ENCODE results near the gene MSL2.
"Not testable (repeated sequence)": the region's sequence is repeated elsewhere in the genome, so short reads cannot be mapped to it uniquely, and the experiment has no call there.

Gene MSL2

GRCh38 chr3:136192831-136193230 is 3.3 kb downstream of the MSL2 start:
- TF ChIP-seq CTCF (IDR thresholded peaks at IDR 0.05; ENCODE audit: control insufficient read depth, insufficient read depth, low read depth, low read length, missing control alignments), result no peak
- peak overlapping the region; percentile 75 for H3K4me3 ChIP-seq (ENCODE audit: control insufficient read depth, low read depth, low read length)
- no peak for DNase-seq (ENCODE audit: low read depth)

DNA sequence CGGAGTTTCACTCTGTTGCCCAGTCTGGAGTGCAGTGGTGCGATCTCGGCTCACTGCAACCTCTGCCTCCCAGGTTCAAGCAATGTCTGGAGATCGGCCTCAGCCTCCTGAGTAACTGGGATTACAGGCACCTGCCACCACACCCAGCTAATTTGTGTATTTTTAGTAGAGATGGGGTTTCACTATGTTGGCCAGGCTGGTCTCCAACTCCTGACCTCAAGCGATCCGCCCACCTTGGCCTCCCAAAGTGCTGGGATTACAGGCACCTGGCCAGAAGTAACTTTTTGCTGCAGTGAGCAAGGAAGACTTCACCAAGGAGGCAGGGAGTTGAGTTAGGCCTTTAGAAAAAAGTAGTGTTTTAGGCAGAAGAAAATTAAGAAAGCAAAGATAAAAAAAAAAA is 3.9 kb downstream of the MSL2 start:
- peak overlapping the region; percentile 75 for H3K4me3 ChIP-seq (ENCODE audit: control insufficient read depth, low read depth, low read length)
- not testable (repeated sequence) for DNase-seq (ENCODE audit: low read depth)

- no peak for TF ChIP-seq CTCF (IDR thresholded peaks at IDR 0.05; ENCODE audit: control insufficient read depth, insufficient read depth, low read depth, low read length, missing control alignments)
- DNase-seq (ENCODE audit: low read depth), result no peak
- H3K4me3 ChIP-seq (ENCODE audit: control insufficient read depth, low read depth, low read length), result no peak overlapping the region
These were observed 6.1 kb downstream of the MSL2 start for GRCh38 chr3:136189859-136190617.

- no peak for TF ChIP-seq CTCF (IDR thresholded peaks at IDR 0.05; ENCODE audit: control insufficient read depth, insufficient read depth, low read depth, low read length, missing control alignments)
- no peak overlapping the region for H3K4me3 ChIP-seq (ENCODE audit: control insufficient read depth, low read depth, low read length)
- DNase-seq (ENCODE audit: low read depth), result no peak
These were observed 7.1 kb downstream of the MSL2 start for GRCh38 chr3:136189043-136189442.

DNA sequence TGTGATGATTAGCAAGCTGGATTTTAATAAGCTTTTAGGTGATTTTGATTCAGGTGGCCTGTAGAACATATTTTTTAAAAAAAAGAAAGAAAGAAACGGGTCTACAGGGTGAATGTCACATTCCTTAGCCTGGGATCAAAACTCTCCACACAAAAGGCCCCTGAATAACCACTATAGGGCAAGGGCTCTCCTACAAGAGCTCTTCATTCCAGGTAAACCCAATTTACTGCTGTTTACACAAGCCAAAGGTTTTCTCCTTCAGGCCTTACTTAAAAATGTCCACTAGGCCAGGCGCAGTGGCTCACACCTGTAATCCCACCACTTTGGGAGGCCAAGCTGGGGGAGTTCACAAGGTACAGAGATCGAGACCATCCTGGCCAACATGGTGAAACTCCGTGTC is 8.3 kb downstream of the MSL2 start:
- no peak for DNase-seq (ENCODE audit: low read depth)
- no peak overlapping the region for H3K4me3 ChIP-seq (ENCODE audit: control insufficient read depth, low read depth, low read length)
- no peak for TF ChIP-seq CTCF (IDR thresholded peaks at IDR 0.05; ENCODE audit: control insufficient read depth, insufficient read depth, low read depth, low read length, missing control alignments)

DNA sequence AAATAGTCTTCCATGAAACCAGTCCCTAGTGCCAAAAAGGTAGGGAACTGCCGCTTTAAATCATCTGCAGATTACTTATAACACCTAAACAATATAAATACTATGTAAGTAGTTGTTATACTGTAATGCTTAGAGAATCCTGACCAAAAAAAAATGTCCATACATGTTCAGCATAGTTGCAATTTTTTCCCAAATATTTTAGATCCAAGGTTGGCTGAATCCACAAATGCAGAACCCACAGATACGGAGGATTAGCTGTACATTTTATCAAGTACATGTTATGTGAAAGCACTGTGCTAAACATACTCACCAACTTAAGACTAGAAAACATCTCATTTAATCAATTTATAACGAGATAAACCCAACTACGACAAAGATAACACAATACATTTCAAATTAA is 9.3 kb downstream of the MSL2 start:
- DNase-seq (ENCODE audit: low read depth), result no peak
- H3K4me3 ChIP-seq (ENCODE audit: control insufficient read depth, low read depth, low read length), result no peak overlapping the region
- TF ChIP-seq CTCF (IDR thresholded peaks at IDR 0.05; ENCODE audit: control insufficient read depth, insufficient read depth, low read depth, low read length, missing control alignments), result no peak

DNA sequence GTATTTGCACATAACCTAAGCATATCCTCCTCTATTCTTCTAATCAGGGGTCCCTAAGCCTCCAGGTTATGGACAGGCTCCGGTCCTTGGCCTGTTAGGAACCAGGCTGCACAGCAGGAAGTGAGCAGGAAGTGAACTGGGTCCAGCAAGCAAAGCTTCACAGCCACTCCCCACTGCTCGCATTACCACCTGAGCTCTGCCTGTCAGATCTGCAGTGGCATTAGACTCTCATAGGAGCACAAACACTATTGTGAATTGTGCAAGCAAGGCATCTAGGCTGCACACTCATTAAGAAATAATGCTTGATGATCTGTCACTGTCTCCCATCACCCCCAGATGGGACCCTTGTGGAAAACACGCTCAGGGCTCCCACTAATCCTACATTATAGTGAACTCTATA is 9.8 kb downstream of the MSL2 start:
- TF ChIP-seq CTCF (IDR thresholded peaks at IDR 0.05; ENCODE audit: control insufficient read depth, insufficient read depth, low read depth, low read length, missing control alignments), result no peak
- DNase-seq (ENCODE audit: low read depth), result no peak

More for the DNA sequence above, 9.8 kb downstream of the MSL2 start:
- H3K4me3 ChIP-seq (ENCODE audit: control insufficient read depth, low read depth, low read length), result no peak overlapping the region

Measured in AG09309 (cell line).